Colonic mucosa (tissue), 4 donors: ENCODE measurements around the gene MRPS18A. TPM values are rescaled to one million over a fixed set of nuclear protein-coding genes. Genes with fewer than 3 reads are reported as not detected.

Experiments
- DNase-seq: peaks from one replicate; pipeline ENCODE4 v3.0.0-alpha.2; 2020
- H3K27ac ChIP-seq: fragments of 200-600 bp; one replicate; pipeline ENCODE4 v1.8.0; 2021
- H3K27me3 ChIP-seq: fragments of 200-600 bp; one replicate; pipeline ENCODE4 v1.8.0; 2021
- H3K36me3 ChIP-seq: fragments of 200-600 bp; one replicate; pipeline ENCODE4 v1.8.0; 2021
- H3K4me1 ChIP-seq: fragments of 200-600 bp; one replicate; pipeline ENCODE4 v1.8.0; 2021; ENCODE audit warnings: mild to moderate bottlenecking
- H3K4me3 ChIP-seq: fragments of 200-600 bp; one replicate; pipeline ENCODE4 v1.8.0; 2021
- H3K9ac ChIP-seq, 2 donors: one replicate each; pipeline ENCODE4 v1.7.0; 2013; ENCODE audit warnings: control low read depth in 2 of 2, low read depth in 2 of 2, low read length in 2 of 2
- H3K9me3 ChIP-seq: fragments of 200-600 bp; one replicate; pipeline ENCODE4 v1.8.0; 2021
- CTCF ChIP-seq: fragments of 200-600 bp; IDR thresholded peaks from one replicate; pipeline ENCODE4 v1.8.0; 2022; ENCODE audit warnings: antibody characterized with exemption, mild to moderate bottlenecking
- intact Hi-C: fragments of 100-400 bp; cut with DNase I; formaldehyde crosslinking; loops from one replicate; pipeline ENCODE4 v1.14.1; 2022
- total RNA-seq, 2 donors: library from RNA; stranded (reverse); fragmentation: NEBNext Ultra II Directional in 1 of 2; extraction: Animal tissue kit (Norgen Biotek cat#: 25700) in 1 of 2; gene quantifications; one replicate each; pipeline ENCODE4 v1.2.1, GENCODE V29; 2021
- donor health status: healthy.
- donor health status: DM: no; HTN: no; CAD: no.
- donor health status: DM: no; HTN: no; CAD: no.

MRPS18A gene
- total RNA-seq, 2 donors from 2014 or later: 83.6 to 120 TPM

DNA sequence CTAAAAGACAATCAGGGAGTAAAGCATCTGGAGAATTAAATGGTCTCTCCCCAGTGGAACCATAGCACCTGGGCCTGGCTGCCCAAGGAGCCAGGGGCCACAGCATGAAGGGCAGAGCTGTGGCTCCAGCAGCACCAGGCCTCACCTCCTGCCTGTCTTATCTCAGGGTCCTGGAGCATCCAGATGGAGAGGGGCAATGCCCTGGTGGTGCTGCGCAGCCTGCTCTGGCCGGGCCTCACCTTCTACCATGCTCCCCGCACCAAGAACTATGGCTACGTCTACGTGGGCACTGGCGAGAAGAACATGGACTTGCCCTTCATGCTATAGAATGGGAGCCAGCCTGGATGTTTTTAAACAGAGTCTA lies 17.0 kb downstream of the MRPS18A start:
- no peak for DNase-seq
- peaks cover 8% of the 10 kb centered on the region for H3K36me3 ChIP-seq
- H3K9ac ChIP-seq: no peak overlapping the region
- peaks cover 17% of the 10 kb centered on the region for H3K4me1 ChIP-seq
- intact Hi-C loops: no loop called here
- no peaks in the 10 kb centered on the region for H3K27me3 ChIP-seq
- no peaks in the 10 kb centered on the region for H3K9me3 ChIP-seq
- no peak overlapping the region for H3K4me3 ChIP-seq
- TF ChIP-seq CTCF: no peak
- no peak overlapping the region for H3K27ac ChIP-seq

DNA sequence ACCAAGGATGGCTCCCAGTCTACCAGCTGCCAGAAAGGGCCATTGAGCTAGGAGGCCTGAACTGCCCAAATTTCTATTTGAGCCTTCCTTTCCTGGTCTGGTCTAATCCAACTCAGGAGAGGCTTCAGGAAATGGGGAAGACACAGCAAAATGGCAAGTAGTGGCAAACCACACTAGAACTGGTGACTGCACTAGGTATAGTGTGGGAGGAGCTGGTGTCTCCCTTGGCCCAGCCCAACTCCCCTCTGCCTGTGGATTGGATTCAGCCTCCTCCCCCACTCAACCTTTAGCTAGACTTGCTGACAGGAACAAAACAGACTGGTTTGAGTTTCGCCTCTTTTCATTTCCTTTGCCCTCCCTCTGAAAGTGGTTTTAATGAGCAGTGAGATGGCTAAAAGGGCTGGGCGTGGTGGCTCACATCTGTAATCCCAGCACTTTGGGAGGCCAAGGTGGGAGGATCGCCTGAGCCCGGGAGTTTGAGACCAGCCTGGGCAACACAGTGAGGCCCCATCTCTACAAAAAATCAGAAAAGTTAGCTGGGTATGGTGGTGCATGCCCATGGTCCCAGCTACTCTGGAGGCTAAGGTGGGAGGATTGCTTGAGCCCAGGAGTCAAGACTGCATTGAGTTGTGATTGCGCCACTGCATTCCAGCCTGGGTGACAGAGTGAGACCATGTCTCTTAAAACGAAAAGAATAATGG lies 17.5 kb downstream of the MRPS18A start:
- TF ChIP-seq CTCF: no peak
- peak overlapping the region in 1 of 2 donors; percentile 42 for H3K9ac ChIP-seq
- peaks cover 3% of the 10 kb centered on the region for H3K36me3 ChIP-seq
- no peak overlapping the region for H3K4me3 ChIP-seq
- no peaks in the 10 kb centered on the region for H3K27me3 ChIP-seq
- peaks cover 17% of the 10 kb centered on the region for H3K4me1 ChIP-seq
- intact Hi-C loops: loop anchor here (5.0 to 10.0 kb wide), 4 partner anchors 52 to 265 kb away; no protein-coding TSS in a partner anchor
- peak; percentile 46 for DNase-seq
- no peaks in the 10 kb centered on the region for H3K9me3 ChIP-seq
- H3K27ac ChIP-seq: peak overlapping the region; percentile 41

DNA sequence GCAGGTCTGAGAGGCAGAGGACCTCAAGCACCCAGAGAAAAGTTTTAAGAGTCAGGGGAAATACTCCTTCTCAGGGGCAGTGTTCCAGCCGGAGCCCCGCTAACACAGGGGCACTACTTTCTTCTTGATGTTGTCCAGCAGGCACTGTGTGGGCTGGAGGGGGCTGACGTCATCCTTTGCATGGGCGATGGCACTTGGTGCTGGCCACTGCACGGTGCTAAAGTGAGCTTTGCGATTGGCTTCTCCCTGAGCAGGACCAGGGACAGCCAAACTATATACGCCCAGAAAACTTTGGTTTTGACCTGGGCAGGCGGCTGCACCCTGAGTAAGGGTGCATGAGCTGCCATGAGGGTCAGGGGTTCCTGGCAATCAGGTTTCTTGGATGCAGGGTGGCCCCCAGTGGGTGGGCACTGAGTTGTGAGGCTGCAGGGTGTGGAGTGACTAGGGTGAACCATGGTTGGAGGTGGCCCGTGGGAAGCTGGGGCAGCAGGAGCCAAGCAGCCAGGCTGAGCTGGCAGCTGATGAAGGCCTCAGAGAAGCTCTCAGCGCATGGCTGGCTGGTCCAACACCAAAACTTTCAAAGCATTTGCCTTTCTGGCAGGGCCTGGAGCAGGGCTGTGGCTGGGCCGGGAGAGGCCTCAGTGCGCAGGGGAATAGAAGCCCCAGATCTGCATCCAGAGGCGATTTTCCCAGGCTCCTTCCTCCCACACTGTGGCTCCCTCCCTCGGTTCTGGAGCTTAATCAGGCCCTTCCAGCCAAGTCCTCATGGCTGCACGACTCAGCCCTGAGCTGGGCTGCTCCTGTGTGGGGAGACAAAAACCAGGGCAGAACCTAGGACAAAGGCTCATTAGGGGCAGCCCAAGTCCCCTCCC lies 18.3 kb downstream of the MRPS18A start:
- intact Hi-C loops: loop anchor here (5.0 to 10.0 kb wide), 4 partner anchors 53 to 266 kb away; no protein-coding TSS in a partner anchor
- peak; percentile 43 for DNase-seq
- H3K36me3 ChIP-seq: no peaks in the 10 kb centered on the region

DNA sequence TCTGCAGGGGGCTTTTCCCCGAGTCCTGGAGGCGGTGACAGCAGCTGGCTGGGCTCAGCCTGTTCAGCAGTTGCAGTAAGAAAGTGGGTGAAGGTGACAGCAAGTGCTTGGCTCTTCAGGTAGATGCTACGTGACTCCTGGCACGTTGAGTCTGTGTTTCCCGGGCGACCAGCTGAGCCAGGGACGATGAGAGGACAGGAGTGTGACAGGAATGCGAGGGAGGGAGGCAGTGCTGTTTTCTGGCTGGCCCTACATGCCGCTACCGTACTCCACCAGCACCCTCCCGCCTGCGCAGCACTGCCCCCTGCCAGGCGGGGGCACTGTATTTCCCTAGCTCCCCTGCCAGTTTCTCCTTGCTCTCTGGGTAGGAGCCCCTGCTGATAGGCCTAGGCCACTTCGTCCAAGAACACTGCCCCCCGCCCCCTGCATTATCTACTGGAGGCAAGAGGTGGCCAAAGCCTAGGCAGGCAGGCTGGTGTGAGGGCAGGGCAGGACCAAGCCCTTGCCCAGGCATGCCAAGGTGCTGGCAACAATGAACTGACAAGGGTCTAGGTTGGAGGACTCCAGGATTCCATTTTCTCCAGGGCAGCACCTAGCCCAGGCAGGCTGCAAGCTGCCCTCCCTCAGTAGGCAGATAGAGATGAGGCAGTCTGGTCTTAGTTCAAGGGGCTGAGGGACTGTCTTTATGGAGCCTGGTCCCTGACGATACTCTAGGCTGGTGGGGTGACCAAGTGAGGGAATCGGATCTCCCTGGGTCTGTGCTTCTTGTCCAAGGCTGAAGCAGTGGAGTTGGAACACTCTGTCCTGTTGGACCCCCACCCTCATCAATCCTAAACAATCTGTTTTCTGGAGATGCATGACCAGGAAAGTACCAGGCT lies 19.2 kb downstream of the MRPS18A start:
- H3K4me3 ChIP-seq: no peak overlapping the region
- peaks cover 17% of the 10 kb centered on the region for H3K4me1 ChIP-seq
- H3K36me3 ChIP-seq: no peaks in the 10 kb centered on the region
- peak overlapping the region in 1 of 2 donors; percentile 59 for H3K9ac ChIP-seq
- DNase-seq: peak; percentile 79
- H3K27ac ChIP-seq: peak overlapping the region; percentile 27
- no peaks in the 10 kb centered on the region for H3K27me3 ChIP-seq
- no peaks in the 10 kb centered on the region for H3K9me3 ChIP-seq
- intact Hi-C loops: loop anchor here (5.0 to 10.0 kb wide), 4 partner anchors 54 to 266 kb away; no protein-coding TSS in a partner anchor
- TF ChIP-seq CTCF: peak; percentile 69

More for the DNA sequence above, 18.3 kb downstream of the MRPS18A start:
- H3K4me1 ChIP-seq: peaks cover 17% of the 10 kb centered on the region
- no peak overlapping the region for H3K4me3 ChIP-seq
- no peaks in the 10 kb centered on the region for H3K27me3 ChIP-seq
- H3K9me3 ChIP-seq: no peaks in the 10 kb centered on the region
- no peak overlapping the region for H3K9ac ChIP-seq
- TF ChIP-seq CTCF: no peak
- H3K27ac ChIP-seq: peak overlapping the region; percentile 41
